Measurements from ENCODE around the gene GRHL1. TPM values are rescaled to one million over a fixed set of nuclear protein-coding genes. Genes with fewer than 3 reads are reported as not detected.
A peak's percentile ranks its signal among the peaks of the same experiment; 100 is the strongest.

GRHL1 gene
- total and polyA plus RNA-seq, 10 donors, result 0.20 to 3.0 (median 1.2) TPM

- H3K36me3 ChIP-seq, result no peaks in the 10 kb centered on the region
- intact Hi-C loops (cut with DNase I; ENCODE audit: low total_unique reads), result loop anchor here (5.0 kb wide), 1 partner anchor 63 kb away; no protein-coding TSS in a partner anchor
- no peaks in the 10 kb centered on the region for H3K9me3 ChIP-seq
- WGBS, 5 donors, result 16 to 41% (median 31%) methylated on average over 7 of the region's 7 CpGs
- peak; percentile 60 to 88 (median 78) for TF ChIP-seq CTCF (IDR thresholded peaks at IDR 0.05 in 8 of 11, conservative IDR thresholded peaks at IDR 0.05 in 3 of 11)
- no peak for TF ChIP-seq POLR2A (IDR thresholded peaks at IDR 0.05)
- TF ChIP-seq POLR2AphosphoS5 (IDR thresholded peaks at IDR 0.05), result no peak
- H3K27me3 ChIP-seq (replicated peaks in 1 of 7), result no peaks in the 10 kb centered on the region
- peak overlapping the region in 3 of 8 donors; percentile 33 to 46 (median 35) for H3K27ac ChIP-seq
- H3K4me3 ChIP-seq, result no peak overlapping the region
- peaks cover 0 to 14% (median 9%) of the 10 kb centered on the region in 6 donors for H3K4me1 ChIP-seq
- DNase-seq, result no peak
Observed at GRCh38 chr2:9984217-9984739, 32.8 kb downstream of the GRHL1 start.

- Histone ChIP-seq H3K27me3 (replicated peaks in 1 of 7) (no peaks in the 10 kb centered on the region), H3K9me3 (no peaks in the 10 kb centered on the region), H3K4me1 (peaks cover 0 to 15% (median 9%) of the 10 kb centered on the region in 6 donors), H3K36me3 (no peaks in the 10 kb centered on the region), H3K4me3 (no peak overlapping the region), H3K27ac (peak overlapping the region in 2 of 8 donors; percentile 35 to 46)
- intact Hi-C loops (cut with DNase I; ENCODE audit: low total_unique reads), result loop anchor here (5.0 kb wide), 1 partner anchor 62 kb away; no protein-coding TSS in a partner anchor
- no peak for TF ChIP-seq CTCF (IDR thresholded peaks at IDR 0.05 in 8 of 11, conservative IDR thresholded peaks at IDR 0.05 in 3 of 11)
- no peak for TF ChIP-seq POLR2AphosphoS5 (IDR thresholded peaks at IDR 0.05)
- TF ChIP-seq POLR2A (IDR thresholded peaks at IDR 0.05), result no peak
- no peak for DNase-seq
- 73 to 81% (median 76%) methylated on average over 6 of the region's 6 CpGs for WGBS, 5 donors
Observed at GRCh38 chr2:9984871-9985480, 33.5 kb downstream of the GRHL1 start.

GRCh38 chr2:9985531-9986328 lies 34.2 kb downstream of the GRHL1 start:
- Histone ChIP-seq H3K27ac (peak overlapping the region in 1 of 8 donors; percentile 10), H3K36me3 (no peaks in the 10 kb centered on the region), H3K27me3 (replicated peaks in 1 of 7) (no peaks in the 10 kb centered on the region), H3K4me3 (no peak overlapping the region), H3K4me1 (peaks cover 0 to 21% (median 14%) of the 10 kb centered on the region in 6 donors), H3K9me3 (no peaks in the 10 kb centered on the region)
- 90 to 97% (median 96%) methylated on average over 5 of the region's 5 CpGs for WGBS, 5 donors
- no peak for TF ChIP-seq CTCF (IDR thresholded peaks at IDR 0.05 in 8 of 11, conservative IDR thresholded peaks at IDR 0.05 in 3 of 11)
- no peak for TF ChIP-seq POLR2AphosphoS5 (IDR thresholded peaks at IDR 0.05)
- no peak for TF ChIP-seq POLR2A (IDR thresholded peaks at IDR 0.05)
- intact Hi-C loops (cut with DNase I; ENCODE audit: low total_unique reads), result no loop called here
- no peak for DNase-seq

GRCh38 chr2:9988320-9988719 lies 36.8 kb downstream of the GRHL1 start:
- Histone ChIP-seq H3K27me3 (replicated peaks in 1 of 7) (no peaks in the 10 kb centered on the region), H3K36me3 (no peaks in the 10 kb centered on the region), H3K4me3 (no peak overlapping the region), H3K27ac (no peak overlapping the region), H3K9me3 (no peaks in the 10 kb centered on the region), H3K4me1 (peaks cover 18 to 47% (median 37%) of the 10 kb centered on the region in 6 donors)
- TF ChIP-seq POLR2AphosphoS5 (IDR thresholded peaks at IDR 0.05), result no peak
- TF ChIP-seq POLR2A (IDR thresholded peaks at IDR 0.05), result no peak
- no peak for TF ChIP-seq CTCF (IDR thresholded peaks at IDR 0.05 in 8 of 11, conservative IDR thresholded peaks at IDR 0.05 in 3 of 11)
- no peak for DNase-seq
- intact Hi-C loops (cut with DNase I; ENCODE audit: low total_unique reads), result no loop called here
- WGBS, 5 donors, result 89 to 100% (median 94%) methylated on average over 5 of the region's 5 CpGs
